HG02571 (cell line): ENCODE results near the gene TAF1B.

Experiments used
- ATAC-seq: cut with Tn5 transposase; IDR thresholded peaks from one replicate; pipeline ENCODE4 v1.9.1; 2021; ENCODE audit warnings: mild to moderate bottlenecking, moderate library complexity; ENCODE audit not compliant: unreplicated experiment

TAF1B gene

DNA sequence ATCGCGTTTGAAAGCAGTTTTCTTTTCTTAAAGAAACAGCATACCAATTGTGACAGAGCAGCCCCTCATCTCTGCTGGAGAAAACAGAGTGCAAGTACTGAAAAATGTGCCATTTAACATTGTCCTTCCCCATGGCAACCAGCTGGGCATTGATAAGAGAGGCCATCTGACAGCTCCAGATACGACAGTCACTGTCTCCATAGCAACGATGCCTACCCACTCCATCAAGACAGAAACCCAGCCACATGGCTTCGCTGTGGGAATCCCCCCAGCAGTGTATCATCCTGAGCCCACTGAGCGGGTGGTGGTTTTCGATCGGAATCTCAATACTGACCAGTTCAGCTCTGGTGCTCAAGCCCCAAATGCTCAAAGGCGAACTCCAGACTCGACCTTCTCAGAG is 117.7 kb downstream of the TAF1B start:
- no peak for ATAC-seq

DNA sequence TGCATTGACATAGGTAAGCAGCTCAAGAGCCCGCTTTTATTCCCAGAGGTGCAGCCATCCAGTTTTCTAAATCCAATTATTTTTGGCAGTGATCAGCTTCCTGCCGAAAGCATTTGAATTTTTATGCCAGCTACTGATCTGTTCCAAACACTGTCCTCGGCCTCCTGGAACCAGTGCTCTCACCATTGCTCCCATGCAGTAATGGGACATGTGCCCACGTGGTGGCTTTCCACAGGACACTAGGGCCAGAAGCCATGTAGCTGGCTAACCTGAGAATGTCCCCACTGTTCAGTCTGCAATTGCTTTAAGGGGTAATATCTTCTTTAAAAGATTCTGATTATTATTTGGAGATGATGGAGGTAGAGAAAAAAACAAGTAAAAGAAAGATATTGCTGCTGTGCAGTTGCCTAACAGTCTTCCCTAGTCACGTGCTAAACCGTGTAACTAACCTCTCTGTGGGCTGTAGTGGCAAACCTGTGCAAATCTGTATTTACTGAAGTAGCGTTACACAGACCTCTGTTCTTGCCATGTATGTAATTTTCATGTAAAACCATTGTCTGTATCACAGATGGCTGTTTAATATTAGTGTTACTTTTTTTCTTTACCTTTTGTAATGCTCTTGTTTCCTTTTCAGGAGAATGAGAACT is 121.2 kb downstream of the TAF1B start:
- no peak for ATAC-seq

DNA sequence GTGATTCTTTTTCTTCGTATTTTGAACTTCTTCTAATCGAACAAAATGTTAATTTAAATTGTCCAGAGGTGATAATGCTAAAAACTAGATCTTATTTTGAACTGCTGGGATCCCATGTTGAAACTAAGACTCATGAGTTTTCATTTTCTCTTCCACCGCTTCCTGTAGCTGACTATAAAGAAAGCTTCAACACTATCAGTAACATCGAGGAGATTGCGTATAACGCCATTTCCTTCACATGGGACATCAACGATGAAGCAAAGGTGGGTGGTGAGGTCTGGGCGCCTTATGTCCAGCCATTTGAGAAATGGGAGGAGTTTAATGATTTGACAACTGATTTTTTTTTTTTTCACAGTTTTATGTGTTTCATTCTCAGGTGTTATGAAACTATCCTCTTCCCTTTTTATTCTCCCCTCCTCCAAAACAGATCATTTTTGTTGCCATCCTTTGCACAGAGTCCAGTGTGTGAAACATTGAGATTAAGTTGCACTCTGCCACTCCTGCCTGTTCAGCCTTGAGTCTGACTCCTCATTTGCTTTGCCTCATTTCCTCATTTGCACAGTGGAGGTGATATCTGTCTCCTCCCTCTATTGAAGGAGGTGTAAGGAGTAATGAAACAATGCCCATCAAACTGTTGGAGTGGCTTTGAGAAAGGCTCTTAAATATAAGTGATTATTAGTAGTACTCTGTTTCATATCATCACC is 122.0 kb downstream of the TAF1B start:
- ATAC-seq, result no peak

DNA sequence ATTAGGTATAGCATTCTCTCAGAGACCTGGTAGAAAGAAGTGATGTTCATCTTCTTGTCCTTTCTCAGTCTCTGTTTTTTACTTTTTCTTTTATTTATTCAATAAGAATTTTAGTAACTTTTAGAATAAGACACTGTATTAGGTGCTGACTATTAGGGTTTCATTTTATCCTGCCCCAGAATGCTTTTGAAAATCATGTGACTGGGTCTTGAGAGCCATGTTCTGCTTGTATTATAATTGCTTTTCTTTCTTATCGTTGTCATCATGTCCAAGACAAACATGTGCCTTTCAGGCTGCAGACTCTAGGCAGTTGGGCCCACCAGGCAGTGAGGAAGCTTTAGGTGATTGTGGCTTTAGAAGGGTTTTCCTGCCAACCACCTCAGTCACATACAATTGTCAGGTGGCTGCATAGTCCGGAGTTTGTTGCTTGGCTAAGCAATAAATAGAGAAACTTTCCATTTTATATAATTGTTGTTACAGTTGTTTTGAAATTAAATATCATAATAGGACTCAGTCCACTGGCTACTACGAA is 123.3 kb downstream of the TAF1B start:
- ATAC-seq, result no peak

DNA sequence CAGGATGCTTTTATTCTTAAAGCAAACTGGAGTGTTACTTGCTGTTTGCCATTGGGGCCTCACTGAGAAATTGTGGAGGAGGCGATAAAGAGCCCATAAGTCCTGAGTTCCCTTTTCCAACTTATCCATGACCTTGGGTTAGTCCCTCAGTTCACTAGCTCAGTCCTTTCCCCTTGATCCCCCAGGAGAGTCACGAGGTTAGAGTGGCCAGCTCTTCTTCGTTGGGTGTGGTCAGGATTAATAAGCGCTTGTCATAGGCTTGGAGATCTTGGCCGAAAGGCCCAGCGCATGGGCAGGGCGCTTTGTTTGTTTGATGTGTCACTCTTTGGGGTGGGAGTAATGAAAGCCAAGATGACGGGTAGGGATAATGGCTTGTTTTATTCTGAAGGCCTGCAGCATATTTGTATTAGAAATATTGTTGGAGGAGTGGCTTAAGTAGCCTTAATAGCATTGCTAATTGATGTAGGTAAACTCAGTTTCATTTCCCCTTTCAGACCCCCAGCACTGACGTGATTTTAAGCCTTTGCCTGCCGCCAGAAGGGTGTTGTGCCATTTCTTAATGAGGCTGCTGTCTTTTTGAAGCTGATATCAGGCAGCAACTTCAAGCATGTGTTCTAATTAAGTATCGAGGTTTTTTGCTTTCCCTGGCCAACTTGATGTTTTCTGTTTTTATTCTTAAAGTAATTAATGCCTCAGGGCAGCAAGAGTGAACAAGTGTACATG is 123.9 kb downstream of the TAF1B start:
- no peak for ATAC-seq

DNA sequence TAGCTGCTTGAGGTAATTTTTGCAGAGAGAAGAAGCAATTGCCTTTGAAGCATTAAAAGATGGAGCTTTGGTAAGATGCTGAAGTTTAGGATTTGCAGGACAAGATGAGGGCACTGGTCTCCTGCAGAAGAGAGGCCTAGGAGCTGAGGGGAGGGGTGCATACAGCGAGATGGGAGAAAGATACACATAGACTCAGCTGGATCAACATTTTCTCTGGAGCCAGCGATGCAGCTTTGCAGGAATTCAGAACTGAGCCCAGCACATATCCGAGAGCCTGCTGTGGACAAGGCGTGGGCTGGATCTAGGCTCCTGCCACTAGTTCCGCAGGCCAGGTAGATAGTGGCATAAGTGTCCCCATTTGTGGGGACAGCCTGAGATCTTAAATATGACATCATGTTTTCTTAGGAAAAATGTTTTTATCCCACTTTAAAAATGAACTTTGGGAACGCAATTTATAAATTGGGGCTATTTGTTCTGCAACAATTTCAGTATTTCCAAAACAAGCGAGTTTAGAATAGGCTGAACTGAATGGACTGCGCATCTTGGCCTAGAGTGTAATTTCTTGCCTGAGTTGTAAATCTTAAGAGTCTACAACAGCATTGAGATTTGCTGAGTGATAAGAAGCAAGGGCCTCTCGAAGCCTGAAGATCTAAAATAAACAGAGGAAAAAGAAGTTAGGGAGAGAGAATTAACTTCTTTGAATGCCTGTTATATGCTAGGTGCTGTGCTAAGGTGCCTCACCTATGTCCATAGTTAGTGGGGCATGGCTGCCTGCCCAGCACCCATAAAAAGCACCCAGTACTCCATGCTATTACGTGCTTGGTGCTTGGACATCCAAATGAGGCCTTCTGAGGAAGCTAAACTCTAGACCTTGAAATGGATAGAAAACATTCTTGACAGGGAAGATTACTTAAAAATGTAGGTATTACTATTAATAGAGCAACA is 125.6 kb downstream of the TAF1B start:
- no peak for ATAC-seq

DNA sequence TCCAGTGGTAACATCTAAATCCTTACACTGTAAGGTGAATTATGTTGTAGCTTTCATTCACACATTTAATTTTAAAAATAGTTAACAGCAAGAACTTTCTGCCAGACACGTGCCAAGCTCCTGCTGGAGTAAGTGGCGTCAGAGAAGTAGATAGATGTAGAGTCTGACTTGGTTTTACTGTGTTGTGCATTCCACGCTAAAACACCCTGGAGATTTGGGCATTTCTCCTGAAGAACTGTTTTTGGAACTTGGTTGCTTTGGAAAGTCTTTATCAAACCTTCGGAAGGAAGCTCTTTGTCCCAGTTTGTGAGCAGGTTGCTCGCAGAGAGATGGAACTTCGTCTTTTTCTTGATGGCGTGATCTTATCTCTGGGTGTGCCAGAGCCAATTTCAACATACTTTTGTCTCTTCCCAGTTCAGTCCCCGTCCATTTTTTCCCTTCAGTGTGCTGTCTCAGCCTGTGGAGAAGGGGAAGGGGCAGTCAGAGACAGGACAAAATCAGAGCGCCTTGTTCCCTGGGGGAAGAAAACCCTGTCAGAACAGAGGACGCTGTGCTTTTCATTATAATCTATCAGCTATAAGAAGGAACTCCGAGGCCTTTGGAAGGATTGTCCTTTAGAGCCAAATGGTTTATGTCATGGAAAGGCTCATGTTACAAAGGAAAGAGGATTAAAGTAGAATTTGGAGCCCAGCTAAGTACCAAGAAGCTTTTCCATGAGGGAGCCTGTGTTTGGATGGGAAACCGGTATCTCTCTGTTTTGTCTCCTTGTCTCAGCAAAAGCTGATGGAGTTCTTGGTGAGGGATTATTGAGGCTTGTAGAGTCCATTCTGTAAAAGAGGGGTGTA is 127.1 kb downstream of the TAF1B start:
- no peak for ATAC-seq

DNA sequence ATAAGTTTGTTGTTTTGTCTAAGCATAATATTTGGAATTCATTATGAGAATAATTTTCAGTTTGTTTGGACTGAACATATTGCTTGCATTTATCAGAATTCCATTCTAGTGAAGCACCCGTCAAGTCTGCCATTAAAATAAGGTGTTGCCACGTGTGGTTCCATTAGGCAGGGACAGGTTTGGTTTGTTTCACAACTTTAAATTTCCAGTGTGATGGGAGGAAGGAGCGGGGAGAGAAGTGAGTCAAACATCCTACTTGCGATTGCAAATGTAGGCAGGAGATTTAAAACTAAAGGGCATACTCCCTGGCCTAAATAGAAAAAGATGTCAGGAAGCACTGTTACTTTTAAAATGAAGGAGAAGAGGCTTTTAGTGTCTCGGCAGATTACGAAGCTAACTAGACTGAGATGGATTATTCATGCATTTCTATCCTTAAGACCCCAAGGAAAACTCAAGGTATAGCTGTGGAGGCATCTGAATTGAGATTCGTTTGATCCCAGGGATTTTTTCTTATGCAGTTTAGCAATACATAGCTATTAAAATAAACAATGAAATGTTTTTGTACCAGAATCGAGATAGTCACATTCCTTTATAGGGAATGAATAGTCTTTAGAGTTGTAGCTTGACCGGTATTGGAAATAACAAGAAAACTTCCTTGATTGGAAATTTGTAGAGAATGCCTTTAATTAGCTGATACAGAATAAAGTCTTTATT is 128.0 kb downstream of the TAF1B start:
- no peak for ATAC-seq

DNA sequence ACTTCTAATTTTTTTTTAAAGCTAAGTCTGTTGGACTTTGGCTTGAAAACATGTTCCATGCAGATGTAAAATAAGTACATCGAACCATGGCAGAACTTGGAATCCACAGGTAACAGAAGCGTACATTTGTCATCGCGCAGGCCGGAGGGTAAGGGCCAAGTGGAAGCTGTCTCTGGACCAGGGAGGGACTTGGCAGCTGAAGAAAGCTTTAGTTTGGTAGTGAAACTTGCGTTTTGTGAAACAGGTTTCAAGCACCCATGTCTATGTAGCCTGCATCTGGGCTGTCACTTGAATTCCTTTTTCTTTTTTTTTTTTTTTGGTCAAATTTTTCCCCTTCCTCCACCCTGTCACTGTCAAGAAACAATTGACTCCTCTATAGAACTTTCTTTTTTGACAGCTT is 128.6 kb downstream of the TAF1B start:
- ATAC-seq, result no peak

DNA sequence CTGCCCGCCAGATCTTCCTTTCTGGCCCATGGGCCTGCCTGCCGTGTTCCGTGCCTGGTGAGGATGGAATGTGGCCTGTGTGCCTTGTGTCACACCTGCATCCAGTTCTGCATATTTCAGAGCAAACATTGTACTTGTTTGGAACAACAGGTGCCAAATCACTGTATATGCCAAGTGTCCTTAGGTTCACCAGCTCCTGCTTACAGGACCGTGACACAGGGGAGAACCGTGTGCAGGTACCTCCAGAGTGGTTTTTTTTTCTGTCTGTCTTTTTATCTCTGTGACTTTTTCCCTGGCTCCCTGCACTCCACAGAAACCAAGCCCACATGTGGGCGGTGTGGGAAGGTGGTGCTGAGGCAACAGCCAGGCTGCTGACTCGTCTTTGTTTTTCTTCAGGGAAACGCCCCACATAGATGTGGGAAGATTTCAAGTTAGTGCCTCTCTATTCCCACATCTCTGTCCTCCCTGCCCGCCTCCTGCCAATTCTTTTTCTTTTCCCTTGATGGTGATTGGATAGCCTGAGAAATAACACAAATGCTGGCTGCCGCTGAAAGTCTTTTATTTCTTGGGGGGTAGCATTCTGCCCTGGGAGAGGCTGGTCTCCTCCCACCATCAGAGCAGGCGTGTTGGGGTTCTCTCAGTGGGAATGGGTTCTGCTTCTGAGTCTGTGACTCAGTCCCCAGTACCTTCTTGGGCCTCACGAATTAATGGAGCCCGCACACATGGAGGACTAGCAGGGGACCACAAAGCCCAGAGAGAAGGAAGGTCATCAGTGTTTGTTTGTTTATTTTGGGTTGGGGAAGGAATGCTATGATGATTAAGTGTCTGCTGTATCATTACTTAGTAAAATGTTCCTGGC is 129.6 kb downstream of the TAF1B start:
- ATAC-seq, result no peak

DNA sequence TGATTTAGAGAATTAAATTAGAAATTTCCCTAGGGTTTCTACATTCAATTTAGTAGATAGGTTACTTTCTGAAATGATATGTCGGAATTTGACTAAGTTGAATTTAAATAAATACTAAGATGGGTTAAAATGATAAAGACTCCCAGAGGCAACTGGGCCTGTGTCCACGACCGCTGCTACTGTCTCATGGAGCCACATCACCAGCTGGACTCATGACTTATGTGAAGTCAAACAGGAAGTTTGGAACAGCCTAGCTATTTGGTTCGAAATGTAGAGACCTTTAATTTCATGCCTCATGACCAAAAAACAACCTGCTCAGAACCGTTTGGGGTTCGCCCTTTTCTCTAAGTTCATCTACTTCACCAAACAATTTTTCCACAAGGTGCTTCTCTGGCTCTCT is 130.4 kb downstream of the TAF1B start:
- ATAC-seq, result no peak

DNA sequence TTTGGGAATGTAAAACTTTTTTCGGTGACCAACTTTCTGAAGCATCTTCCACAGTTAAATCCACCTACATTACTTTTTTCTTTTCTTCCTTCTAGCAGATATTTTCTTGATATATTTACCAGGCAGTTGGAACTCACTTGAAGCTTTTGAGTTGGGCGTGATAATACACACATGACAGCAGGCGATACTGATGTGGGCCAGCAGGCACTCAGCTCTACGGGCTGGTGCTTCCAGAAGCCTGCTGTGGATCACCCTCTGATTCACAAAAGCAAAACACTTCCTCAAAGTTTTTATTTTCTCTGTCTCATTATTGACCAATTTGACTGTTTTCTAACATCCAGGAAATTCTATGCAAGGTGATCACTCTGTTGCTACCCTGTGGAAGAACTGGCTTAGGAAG is 131.1 kb downstream of the TAF1B start:
- no peak for ATAC-seq

DNA sequence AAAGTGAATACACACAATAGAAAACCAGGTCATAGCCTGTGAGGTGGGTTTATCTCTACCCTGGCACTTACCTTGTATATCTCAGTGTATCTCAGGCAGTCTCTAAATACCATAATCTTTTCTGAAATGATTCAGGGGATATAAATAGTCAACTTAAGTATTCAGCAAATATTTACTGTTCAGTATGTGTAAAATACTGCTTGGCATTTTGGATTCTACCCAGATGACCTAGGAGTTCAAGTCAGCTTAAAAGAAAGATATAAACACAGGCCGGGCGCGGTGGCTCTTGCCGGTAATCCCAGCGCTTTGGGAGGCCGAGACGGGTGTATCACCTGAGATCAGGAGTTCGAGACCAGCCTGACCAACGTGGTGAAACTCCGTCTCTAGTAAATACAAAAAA is 132.1 kb downstream of the TAF1B start:
- no peak for ATAC-seq

DNA sequence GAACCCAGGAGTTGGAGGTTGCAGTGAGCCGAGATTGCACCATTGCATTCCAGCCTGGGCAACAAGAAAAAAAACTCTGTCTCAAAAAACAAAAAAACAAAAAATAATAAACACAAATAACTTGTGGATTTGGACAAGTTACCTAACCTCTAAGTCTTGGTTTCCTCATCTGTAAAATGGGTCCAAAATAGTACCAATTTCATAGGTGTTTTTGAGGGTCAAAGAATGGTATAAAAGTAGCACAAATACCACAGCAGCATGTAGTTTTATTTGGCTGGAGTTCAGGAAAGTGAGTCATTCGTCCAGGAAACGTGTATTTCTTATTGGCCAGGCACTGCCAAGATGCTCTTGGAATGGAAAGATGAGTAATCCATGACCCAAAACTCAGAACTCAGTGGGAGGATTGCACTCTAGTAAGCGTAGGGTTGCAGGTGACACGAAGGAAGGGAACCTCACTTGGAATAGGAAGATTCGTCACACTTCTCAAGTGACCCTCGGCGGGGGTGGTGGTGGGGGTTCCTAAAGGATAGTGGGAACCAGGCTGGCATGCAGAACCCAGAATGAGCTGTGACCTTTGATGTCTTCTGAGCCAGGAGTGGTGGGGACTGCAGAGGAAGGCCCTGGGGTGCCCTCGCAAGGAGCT is 132.7 kb downstream of the TAF1B start:
- ATAC-seq, result no peak

DNA sequence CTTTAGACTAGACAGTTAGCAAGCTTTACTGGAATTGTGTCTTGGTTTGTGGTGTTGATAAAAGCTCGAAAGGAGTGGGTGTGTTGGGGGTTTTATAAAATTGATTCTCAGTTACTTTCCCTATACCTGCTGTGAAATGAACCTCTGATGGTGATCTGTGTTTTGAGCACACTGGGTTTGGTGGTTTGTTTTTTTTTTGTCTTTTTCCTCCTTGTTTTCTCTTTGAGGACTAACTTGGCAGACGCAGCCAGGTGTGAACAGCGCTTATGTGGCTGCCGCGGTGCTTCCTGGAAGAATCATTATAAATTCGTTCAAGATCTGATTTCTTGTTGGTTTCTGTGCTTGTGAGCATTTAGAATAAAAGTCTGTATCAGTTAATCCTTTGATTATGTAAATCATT is 136.7 kb downstream of the TAF1B start:
- no peak for ATAC-seq

DNA sequence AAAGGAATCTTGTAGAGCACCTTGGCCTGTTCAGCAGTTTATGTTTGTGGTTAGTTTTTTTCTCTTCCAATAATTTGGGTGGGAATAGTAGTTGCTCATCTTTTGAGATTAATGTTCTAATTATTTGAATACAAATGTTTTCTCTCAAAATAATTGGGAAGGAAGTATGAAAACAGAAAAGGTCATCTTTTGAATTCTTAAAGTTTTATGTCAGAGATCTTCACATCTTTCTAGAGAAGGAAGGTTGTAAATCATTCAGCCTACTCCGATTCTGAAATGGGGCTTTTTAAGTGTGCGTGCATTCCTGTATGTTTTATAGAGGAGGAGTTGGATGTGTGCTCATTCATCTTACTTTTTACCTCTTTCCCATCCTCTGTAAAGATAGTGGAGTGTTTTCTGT is 137.2 kb downstream of the TAF1B start:
- ATAC-seq, result no peak

DNA sequence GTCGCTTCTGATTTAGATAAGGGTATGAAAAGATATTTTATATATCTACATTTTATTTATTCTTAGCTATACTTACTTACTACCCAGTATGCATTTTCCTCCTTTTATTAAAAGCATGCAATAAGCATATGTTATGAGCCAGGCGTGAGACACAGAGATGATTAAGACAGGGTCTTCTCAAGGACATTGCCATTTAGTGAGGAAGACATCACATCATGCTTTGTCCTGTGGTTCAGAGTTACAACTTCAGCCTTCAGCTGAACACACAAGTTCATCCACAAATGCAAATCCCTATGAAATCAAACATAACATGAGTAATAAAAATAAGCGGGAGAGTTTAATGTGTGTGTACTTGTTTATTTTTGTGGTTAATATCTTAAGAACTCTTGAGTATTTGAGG is 138.4 kb downstream of the TAF1B start:
- no peak for ATAC-seq

DNA sequence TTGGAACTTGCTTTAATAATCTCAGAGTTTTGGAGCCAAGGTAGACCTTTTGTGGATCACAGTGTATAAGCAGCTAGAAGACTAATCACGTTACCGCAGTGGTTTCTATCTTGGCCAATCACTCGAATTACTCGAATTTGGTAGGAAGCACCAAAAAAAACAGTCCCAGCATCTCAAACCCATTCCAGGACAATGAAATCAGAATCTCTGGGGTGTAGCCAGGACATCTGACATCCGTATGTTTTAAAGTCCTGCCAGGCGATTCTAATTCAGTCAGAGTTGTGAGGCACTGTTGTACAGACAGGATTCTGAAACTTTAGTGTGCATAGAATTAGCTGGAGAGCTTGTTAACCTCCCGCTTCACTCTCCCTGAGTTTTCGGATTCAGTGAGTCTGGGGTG is 139.0 kb downstream of the TAF1B start:
- ATAC-seq, result no peak
